Umbilical cord (tissue), 2 donors: ENCODE results near the gene PGGT1B. TPM values are rescaled to one million over a fixed set of nuclear protein-coding genes. Genes with fewer than 3 reads are reported as not detected.

Experiments used
- DNase-seq: peaks from one replicate; pipeline ENCODE4 v3.0.0-alpha.2; 2015; ENCODE audit warnings: low spot score
- total RNA-seq: library from RNA; depleted of rRNA; stranded (reverse); fragments of >200 nt; gene quantifications from one replicate; pipeline ENCODE4 v1.2.3, GENCODE V29; 2014; ENCODE audit warnings: low replicate concordance; ENCODE audit not compliant: insufficient read depth

Gene PGGT1B
- total RNA-seq, result 29.9 TPM

DNA sequence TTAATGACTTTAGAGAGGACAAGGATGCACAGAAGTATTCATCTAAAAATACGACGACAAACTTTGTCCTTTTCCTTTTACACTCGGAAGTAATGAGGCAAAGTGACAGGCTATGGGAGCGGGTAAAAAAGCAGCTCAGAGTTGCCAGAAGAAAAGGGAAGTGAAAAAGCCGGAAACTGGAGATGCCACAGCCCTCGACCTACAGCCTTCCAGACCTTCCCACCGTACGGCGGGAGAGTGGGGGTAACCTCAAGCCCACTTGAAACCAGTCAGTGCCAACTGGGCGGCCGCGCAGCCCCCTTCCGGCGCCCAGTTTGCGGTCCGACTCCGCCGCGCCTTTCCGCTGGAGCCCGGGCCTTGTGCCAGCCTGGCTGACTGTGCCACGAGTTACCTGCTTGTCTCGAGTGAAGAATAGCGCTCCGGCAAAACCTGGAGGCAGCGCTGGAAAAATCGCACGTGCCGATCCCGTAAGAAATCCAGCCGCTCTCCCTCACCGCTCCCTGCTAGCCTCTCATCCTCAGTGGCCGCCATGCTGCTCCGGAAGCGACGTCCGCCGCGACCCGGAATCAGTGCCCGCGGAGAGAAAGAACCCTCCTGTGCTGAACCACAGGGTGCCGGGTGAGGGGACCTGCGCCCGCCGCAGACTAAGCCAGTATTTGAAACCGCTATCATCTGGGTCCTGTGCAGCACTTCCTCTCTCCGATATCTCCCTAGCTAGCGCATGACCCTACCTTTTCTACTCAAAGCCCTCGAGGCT, at the start of gene PGGT1B:
Gene PGGT1B, minus strand, starts transcription at position 557 of the 757 bp plus-strand sequence. Its CDS starts 26 bp downstream, at position 531.
- peak; percentile 76 for DNase-seq

GRCh38 chr5:115309751-115310370, 47.2 kb upstream of the PGGT1B start:
- DNase-seq, result peak; percentile 47

GRCh38 chr5:115308815-115309214, 46.1 kb upstream of the PGGT1B start:
- no peak for DNase-seq

- DNase-seq, result no peak
These were observed 43.4 kb upstream of the PGGT1B start for GRCh38 chr5:115306011-115306536.

GRCh38 chr5:115304496-115304895, 41.8 kb upstream of the PGGT1B start:
- DNase-seq, result no peak

DNA sequence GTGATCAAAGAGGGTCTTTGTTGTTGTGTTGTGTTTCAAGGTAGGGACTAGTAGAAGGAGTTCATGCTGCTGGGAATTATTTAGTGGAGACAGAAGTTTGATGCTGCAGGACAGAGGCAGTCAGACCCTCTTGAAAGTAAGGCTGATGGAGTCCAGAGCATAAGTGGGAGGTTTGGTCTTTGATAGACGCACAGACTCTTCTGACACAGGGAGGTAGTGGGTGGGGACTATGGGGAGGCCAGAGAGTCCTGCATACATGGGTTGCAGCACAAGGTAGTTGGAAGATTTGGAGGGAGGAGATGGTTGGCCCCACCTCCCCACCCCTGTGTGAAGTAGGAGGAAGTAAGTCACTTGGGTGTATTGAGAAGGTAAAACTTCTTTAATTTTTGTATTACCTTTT, 36.1 kb upstream of the PGGT1B start:
- DNase-seq, result no peak

- peak; percentile 13 for DNase-seq
These were observed 34.4 kb upstream of the PGGT1B start for GRCh38 chr5:115297031-115297430.

DNA sequence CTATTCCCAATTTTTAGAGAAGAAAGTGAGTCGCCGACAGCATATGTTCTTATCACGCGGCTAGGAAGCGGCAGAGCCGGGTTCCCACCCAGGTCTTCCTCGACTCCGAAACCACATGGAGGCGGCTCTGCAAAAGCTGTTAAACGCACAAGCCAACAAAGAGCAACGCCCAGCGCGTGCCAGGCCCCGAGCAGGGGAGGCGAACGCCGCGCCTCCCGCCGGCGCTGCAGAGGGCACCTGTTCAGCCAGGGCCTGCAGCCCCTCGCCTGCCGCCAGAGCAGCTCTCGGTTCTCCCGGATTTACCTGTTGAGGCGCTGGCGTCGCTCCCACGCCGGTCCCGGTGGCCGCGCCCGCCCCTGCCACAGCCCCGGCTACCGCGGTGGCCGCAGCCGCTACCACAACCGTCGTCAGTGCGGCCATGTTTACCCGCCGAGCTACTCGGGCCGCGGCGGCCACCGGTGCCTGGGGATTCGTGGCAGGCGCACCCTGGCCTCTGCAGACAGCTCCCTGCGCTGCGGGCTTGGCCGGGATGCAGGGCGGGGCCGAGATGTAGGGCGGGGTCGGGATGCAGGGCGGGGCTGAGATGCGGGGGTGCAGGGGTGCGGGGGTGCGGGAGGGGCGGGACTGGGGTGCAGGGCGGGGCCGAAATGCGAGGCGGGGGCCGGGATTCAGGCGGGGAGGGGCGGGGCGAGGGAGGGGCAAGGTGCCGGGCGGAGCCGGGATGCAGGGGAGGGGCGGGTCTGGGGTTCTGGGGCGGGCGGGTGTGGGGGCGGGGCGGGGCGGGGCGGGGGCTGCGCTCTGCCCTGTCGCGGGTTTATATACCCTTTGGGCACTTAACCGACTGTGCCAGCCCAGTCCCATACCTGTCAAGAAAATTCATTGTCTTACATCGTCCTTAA, 33.7 kb upstream of the PGGT1B start, which contains the start of gene CCDC112:
Gene CCDC112, minus strand, starts transcription at position 531 of the 899 bp plus-strand sequence. Its CDS starts 111 bp downstream, at position 420.
- DNase-seq, result peak; percentile 61

DNA sequence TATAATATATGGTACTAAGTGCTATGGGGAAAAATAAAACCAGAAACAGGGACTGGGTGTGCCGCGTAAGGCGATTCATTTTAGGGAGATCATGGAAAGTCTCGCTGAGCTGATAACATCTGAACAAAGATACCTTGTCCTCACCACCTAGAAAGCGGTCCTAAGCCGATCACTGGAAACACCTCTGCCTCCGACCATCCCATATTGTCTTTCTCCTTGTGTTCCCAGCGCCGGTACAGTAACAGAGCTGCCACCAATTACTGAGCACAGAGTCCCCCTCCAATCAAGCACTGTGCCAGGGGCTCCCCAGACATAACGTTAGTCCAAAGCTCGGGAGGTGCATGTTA, 33.1 kb upstream of the PGGT1B start:
- no peak for DNase-seq

- no peak for DNase-seq
These were observed 28.7 kb upstream of the PGGT1B start for GRCh38 chr5:115291397-115291796.

GRCh38 chr5:115289104-115289503, 26.4 kb upstream of the PGGT1B start:
- DNase-seq, result peak; percentile 19

DNA sequence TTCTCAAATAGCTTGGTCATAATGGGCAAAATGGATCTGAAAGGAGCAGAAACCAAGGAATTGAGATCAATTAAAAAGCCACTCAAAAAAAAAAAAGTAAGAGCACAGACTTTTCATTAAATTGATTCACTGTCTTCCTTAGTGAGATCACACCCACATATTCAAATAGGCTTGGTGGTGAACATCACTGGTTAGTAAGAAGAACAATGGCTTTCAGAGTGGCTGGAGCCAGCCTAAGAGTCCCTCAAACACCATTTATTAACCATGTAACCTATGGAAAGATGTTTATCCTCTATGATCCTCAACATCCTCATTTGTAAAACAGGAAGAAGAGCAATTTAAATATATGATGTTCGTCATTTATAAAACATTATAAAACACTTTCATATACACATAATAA, 21.3 kb upstream of the PGGT1B start:
- no peak for DNase-seq

- no peak for DNase-seq
These were observed 19.5 kb upstream of the PGGT1B start for GRCh38 chr5:115282131-115282530.

- DNase-seq, result no peak
These were observed 11.9 kb upstream of the PGGT1B start for GRCh38 chr5:115274584-115274983.

GRCh38 chr5:115272297-115272958, 9.8 kb upstream of the PGGT1B start:
- DNase-seq, result no peak

- DNase-seq, result no peak
These were observed 8.8 kb upstream of the PGGT1B start for GRCh38 chr5:115271295-115272050.

GRCh38 chr5:115267617-115268016, 4.9 kb upstream of the PGGT1B start:
- no peak for DNase-seq

DNA sequence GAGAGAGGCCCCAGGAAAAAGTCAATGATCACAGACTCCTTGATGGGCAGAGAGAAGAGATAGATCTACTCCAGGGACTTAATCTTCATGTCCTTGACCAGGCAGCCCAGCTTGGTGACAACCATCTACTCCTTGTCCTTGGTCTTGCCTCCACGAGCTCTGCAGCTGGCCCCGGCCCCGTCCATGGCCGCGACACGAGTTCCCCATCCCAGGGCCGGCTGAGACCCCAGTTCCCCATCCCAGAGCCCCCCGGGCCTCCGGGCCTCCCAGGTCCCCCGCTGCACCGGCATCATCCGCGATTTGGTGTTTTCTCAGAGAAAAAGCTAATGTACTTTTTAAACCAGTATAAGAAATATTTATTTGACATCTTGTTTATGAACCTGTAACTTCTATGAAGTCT, 2.5 kb upstream of the PGGT1B start:
- DNase-seq, result no peak

GRCh38 chr5:115264786-115265185, 2.1 kb upstream of the PGGT1B start:
- DNase-seq, result no peak

DNA sequence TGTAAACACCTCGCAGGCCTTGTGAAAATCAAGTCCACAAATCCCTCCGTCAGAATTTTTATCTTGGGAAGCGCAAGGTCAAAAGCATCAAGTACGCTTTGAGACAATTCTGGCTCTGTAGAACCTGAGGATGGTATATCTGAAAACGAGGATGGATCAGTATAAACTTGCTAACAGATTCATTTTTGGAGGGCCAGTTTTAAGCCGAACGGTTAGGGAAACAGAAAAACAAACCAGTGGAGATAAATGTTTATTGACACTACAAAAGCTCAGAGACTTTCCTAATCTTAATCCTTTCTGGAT, 352 bp upstream of the PGGT1B start:
- no peak for DNase-seq

GRCh38 chr5:115262011-115262320, 711 bp downstream of the PGGT1B start:
- no peak for DNase-seq
